ENCODE data around the gene OSTC. TPM values are rescaled to one million over a fixed set of nuclear protein-coding genes. Genes with fewer than 3 reads are reported as not detected.

The OSTC gene
- total and polyA plus RNA-seq, 2 of the 13 experiments (the other 11 are each of a cell fraction or from before 2014, with no cell fraction given): 208 to 380 TPM

- TF ChIP-seq ZHX1 (CRISPR knock-in tag; IDR thresholded peaks at IDR 0.05; ENCODE audit: low read depth) (no peak), ZFAT (CRISPR knock-in tag; conservative IDR thresholded peaks at IDR 0.05) (no peak), ZNF432 (CRISPR knock-in tag; IDR thresholded peaks at IDR 0.05; ENCODE audit: borderline replicate concordance) (no peak), REST (IDR thresholded peaks at IDR 0.05; ENCODE audit: borderline replicate concordance in 1 of 2, low read depth in 1 of 2, low read length in 2 of 2) (peak in 1 of 2 experiments; percentile 51; a peak in 1 of 4 replicates), SRF (IDR thresholded peaks at IDR 0.05; ENCODE audit: low read depth, low read length) (no peak), RXRB (CRISPR knock-in tag; IDR thresholded peaks at IDR 0.05; ENCODE audit: borderline replicate concordance) (peak; percentile 62; the same call in 1 of the 2 replicates), ELK4 (CRISPR knock-in tag; IDR thresholded peaks at IDR 0.05; ENCODE audit: borderline replicate concordance) (no peak; the same call in 1 of the 2 replicates), SYNCRIP (IDR thresholded peaks at IDR 0.05; ENCODE audit: insufficient read depth, low read depth, low read length) (no peak), ZSCAN22 (CRISPR knock-in tag; IDR thresholded peaks at IDR 0.05) (no peak), POLR2AphosphoS2 (IDR thresholded peaks at IDR 0.05; ENCODE audit: low read depth, low read length) (peak; percentile 95; the same call in 1 of the 2 replicates), RCOR2 (CRISPR knock-in tag; IDR thresholded peaks at IDR 0.05) (no peak), CENPX (CRISPR knock-in tag; IDR thresholded peaks at IDR 0.05) (no peak), RAD21 (CRISPR knock-in tag; IDR thresholded peaks at IDR 0.05) (no peak)
- TF ChIP-seq, protein P1, sequence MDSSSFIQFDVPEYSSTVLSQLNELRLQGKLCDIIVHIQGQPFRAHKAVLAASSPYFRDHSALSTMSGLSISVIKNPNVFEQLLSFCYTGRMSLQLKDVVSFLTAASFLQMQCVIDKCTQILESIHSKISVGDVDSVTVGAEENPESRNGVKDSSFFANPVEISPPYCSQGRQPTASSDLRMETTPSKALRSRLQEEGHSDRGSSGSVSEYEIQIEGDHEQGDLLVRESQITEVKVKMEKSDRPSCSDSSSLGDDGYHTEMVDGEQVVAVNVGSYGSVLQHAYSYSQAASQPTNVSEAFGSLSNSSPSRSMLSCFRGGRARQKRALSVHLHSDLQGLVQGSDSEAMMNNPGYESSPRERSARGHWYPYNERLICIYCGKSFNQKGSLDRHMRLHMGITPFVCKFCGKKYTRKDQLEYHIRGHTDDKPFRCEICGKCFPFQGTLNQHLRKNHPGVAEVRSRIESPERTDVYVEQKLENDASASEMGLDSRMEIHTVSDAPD (CRISPR knock-in tag; IDR thresholded peaks at IDR 0.05): peak; percentile 41; the same call in 1 of the 2 replicates
- TF ChIP-seq, protein P2, sequence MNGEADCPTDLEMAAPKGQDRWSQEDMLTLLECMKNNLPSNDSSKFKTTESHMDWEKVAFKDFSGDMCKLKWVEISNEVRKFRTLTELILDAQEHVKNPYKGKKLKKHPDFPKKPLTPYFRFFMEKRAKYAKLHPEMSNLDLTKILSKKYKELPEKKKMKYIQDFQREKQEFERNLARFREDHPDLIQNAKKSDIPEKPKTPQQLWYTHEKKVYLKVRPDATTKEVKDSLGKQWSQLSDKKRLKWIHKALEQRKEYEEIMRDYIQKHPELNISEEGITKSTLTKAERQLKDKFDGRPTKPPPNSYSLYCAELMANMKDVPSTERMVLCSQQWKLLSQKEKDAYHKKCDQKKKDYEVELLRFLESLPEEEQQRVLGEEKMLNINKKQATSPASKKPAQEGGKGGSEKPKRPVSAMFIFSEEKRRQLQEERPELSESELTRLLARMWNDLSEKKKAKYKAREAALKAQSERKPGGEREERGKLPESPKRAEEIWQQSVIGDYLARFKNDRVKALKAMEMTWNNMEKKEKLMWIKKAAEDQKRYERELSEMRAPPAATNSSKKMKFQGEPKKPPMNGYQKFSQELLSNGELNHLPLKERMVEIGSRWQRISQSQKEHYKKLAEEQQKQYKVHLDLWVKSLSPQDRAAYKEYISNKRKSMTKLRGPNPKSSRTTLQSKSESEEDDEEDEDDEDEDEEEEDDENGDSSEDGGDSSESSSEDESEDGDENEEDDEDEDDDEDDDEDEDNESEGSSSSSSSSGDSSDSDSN (CRISPR knock-in tag; IDR thresholded peaks at IDR 0.05): peak; percentile 62
These were observed 30.1 kb upstream of the OSTC start, which contains the start of gene RPL34 (continued) for GRCh38 chr4:108620101-108620932.

All from HepG2 (cell line).